ENCODE results near the gene HS6ST3.

The HS6ST3 gene

DNA sequence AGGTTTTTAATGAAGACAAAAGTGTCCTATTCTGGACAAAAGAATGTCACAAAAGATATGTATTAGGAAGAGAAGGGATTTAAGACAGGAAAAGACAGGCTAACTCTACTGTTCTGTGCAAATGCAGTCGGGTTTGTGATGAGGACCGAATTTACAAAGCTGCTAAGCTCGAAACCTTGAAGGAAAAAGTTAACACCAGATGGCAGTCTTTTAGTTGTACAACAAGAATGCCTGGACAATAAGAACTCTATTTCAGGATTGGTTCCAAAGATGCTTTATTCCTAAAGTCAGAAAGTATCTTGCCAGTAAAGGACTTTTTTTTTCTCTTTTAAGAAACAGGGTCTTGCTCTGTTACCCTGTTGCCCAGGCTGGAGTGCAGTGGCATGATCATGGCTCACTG lies 51.1 kb downstream of the HS6ST3 start:
- TF ChIP-seq, protein P1, sequence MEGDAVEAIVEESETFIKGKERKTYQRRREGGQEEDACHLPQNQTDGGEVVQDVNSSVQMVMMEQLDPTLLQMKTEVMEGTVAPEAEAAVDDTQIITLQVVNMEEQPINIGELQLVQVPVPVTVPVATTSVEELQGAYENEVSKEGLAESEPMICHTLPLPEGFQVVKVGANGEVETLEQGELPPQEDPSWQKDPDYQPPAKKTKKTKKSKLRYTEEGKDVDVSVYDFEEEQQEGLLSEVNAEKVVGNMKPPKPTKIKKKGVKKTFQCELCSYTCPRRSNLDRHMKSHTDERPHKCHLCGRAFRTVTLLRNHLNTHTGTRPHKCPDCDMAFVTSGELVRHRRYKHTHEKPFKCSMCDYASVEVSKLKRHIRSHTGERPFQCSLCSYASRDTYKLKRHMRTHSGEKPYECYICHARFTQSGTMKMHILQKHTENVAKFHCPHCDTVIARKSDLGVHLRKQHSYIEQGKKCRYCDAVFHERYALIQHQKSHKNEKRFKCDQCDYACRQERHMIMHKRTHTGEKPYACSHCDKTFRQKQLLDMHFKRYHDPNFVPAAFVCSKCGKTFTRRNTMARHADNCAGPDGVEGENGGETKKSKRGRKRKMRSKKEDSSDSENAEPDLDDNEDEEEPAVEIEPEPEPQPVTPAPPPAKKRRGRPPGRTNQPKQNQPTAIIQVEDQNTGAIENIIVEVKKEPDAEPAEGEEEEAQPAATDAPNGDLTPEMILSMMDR (conservative IDR thresholded peaks at IDR 0.05; ENCODE audit: low read length): peak; percentile 12; the same call in 1 of the 2 replicates
- DNase-seq (ENCODE audit: low read depth): peak; percentile 11

GRCh38 chr13:96159725-96160124 lies 69.8 kb downstream of the HS6ST3 start:
- no peak for DNase-seq (ENCODE audit: low read depth)
- TF ChIP-seq, protein P1 (conservative IDR thresholded peaks at IDR 0.05; ENCODE audit: low read length): no peak
- no peak overlapping the region for H3K4me3 ChIP-seq (ENCODE audit: low read length)

More for the DNA sequence above, 51.1 kb downstream of the HS6ST3 start:
- no peak overlapping the region for H3K4me3 ChIP-seq (ENCODE audit: low read length)

DNA sequence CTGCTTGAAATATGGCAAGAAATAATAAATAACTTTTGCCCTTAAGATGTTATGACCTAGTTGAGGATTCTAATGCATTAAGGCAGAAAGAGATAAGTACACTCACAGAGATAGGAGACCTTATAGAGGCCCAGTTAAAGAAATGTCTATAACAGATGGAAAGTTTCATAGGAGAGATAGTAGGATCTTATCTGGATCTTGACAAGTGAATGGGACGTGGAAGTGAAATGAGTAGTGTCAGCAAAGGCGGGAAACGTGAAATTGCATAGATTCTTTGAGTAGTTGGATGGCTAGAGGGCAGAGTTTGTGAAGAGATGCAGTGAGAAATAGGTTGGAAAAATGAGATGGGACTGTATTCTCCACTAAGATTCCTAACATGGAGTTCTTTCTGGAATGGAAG lies 71.2 kb downstream of the HS6ST3 start:
- no peak for DNase-seq (ENCODE audit: low read depth)
- no peak overlapping the region for H3K4me3 ChIP-seq (ENCODE audit: low read length)
- TF ChIP-seq, protein P1 (conservative IDR thresholded peaks at IDR 0.05; ENCODE audit: low read length): no peak

- TF ChIP-seq, protein P1 (conservative IDR thresholded peaks at IDR 0.05; ENCODE audit: low read length): no peak
- H3K4me3 ChIP-seq (ENCODE audit: low read length): no peak overlapping the region
- DNase-seq (ENCODE audit: low read depth): no peak
Observed at GRCh38 chr13:96165840-96166239, 75.9 kb downstream of the HS6ST3 start.

GRCh38 chr13:96172066-96172465 lies 82.2 kb downstream of the HS6ST3 start:
- no peak overlapping the region for H3K4me3 ChIP-seq (ENCODE audit: low read length)
- TF ChIP-seq, protein P1 (conservative IDR thresholded peaks at IDR 0.05; ENCODE audit: low read length): no peak
- DNase-seq (ENCODE audit: low read depth): no peak

- TF ChIP-seq, protein P1 (conservative IDR thresholded peaks at IDR 0.05; ENCODE audit: low read length): no peak
- DNase-seq (ENCODE audit: low read depth): no peak
- H3K4me3 ChIP-seq (ENCODE audit: low read length): no peak overlapping the region
Observed at GRCh38 chr13:96178759-96179158, 88.9 kb downstream of the HS6ST3 start.

DNA sequence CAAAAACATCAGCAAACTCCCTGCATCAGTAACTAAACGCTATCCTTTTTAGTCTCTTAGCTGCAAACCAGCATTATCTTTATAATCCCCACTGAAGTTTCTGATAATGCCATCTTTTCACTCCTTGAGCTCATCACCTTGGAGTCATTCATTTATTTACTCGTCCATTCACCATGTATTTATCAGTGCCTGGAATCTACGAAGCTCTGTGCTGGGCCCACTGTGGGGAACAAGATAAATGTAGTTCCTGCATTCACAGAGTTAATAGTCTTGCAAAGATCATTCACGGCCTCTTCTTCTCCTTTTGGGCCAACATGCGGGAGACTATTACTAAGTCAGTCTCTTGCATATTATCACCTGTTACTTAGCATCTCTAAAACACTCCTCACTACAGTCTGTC lies 89.4 kb downstream of the HS6ST3 start:
- DNase-seq (ENCODE audit: low read depth): no peak

More for the DNA sequence above, 89.4 kb downstream of the HS6ST3 start:
- TF ChIP-seq, protein P1 (conservative IDR thresholded peaks at IDR 0.05; ENCODE audit: low read length): no peak
- no peak overlapping the region for H3K4me3 ChIP-seq (ENCODE audit: low read length)

All from AG10803 (cell line).